ENCODE data around the gene ELMO3.

ELMO3 gene

GRCh38 chr16:67226804-67227566 lies 28.1 kb downstream of the ELMO3 start, which contains the start of gene TMEM208:
TSS of gene TMEM208 (plus strand) at chr16:67227130. CDS start at chr16:67227219, 89 bp downstream.
- DNase-seq = peak; percentile 97

GRCh38 chr16:67227567-67227921 lies 28.6 kb downstream of the ELMO3 start:
- no peak for DNase-seq

DNA sequence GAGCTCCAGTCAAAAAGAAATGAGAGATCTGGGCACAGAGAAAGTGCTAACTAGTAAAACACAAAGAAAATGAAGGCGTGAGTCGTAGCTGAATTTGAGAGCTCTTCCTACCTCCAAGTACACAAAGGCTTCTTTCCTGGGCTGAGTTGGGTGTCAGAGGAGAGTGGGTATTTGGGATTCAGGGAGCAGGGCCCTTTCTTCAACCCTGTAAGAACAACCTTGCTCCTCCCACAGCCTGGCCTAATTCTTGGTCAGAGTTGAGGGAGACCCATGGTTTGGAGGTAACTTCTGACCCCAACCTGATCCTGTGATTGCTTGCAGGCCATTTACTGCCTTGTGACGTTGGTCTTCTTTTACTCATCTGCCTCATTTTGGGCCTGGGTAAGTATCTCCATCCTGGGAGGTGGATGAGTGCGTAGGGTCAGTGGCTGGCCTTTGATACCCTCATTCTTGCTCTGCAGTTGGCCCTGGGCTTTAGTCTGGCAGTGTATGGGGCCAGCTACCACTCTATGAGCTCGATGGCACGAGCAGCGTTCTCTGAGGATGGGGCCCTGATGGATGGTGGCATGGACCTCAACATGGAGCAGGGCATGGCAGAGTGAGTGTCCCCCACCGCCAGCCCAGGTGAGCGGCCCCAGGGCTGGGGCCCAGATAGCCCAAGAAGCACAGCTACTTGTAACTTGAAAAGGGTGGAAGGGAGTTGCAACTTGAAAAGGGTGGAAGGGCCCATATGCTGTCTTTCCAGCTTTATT lies 29.3 kb downstream of the ELMO3 start:
- DNase-seq = no peak

DNA sequence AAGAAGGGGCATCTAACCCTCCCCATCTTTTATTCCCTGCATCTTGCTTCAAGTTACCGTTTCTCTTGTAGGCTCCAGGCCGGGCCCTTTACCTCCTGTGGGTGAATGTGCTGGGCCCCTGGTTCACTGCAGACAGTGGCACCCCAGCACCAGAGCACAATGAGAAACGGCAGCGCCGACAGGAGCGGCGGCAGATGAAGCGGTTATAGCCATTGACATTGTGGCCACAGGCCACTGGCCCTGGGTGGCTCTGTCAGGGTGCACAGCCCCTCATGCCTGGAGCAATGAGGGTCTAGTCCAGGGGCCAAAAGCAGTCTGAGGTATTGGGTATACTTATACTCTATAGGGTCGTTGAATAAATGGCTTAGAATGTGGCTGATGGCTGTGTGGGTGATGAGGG lies 30.0 kb downstream of the ELMO3 start:
- DNase-seq = no peak

- DNase-seq = no peak
Observed at GRCh38 chr16:67229906-67230808, 31.2 kb downstream of the ELMO3 start.

DNA sequence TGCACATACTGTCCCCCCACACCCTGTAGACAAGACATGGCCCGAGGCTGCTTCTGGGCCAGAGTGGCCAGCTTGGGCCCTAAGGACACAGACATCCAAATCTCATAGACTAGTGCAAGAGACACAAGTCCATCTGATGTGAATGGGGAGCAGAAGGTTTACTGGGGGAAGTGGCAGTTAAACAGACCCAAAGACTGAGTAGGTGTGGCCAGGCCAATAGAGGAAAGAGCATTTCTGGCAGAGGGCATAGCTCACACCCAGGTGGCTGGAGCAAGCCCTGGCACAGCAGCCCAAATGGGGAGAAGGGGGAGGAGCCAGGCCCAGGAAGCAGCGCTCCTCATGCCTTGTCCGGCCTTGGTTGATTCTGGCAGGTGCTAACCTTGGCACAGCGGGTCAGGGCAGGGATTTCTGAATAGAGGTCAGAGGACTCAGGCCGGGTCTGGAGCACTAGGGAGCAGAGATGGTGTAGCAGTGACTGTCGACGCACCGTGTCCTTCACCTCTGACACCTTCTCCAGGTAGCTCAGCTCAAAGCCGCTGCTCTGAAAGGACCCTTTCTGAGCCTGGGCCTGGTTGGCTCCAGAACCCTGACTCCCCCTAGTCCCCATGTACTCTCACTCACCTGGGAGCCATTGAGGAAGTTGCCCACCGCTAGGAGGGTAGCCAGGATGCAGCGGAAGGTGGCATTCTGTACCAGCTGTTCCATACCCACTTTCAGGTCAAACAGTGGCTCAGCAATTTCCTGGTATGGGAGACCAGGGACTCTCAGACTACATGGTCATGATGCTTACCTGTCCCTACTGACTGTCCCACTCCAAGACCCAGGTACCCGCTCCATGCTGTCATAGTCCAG lies 32.1 kb downstream of the ELMO3 start:
- DNase-seq = no peak

DNA sequence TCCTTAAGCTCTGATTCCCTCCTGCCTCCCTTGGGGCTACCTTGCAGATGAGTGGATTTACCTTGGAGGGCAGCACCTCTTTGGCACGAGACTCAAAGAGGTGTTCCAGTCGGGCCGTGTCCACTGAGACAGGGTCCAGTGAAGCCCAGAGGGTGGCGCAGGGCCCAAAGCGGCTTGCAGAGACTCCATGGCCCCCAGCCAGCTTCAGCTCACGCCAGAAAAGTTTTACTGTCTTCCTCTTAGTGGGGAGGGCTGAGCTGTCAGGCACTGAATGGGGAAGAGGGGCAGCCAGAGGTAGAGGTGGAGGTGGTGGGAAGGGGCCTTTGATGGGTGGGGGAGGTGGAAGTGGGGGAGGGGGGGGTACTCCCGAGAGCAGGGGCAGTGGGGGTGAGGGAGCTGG lies 34.7 kb downstream of the ELMO3 start:
- DNase-seq = no peak

DNA sequence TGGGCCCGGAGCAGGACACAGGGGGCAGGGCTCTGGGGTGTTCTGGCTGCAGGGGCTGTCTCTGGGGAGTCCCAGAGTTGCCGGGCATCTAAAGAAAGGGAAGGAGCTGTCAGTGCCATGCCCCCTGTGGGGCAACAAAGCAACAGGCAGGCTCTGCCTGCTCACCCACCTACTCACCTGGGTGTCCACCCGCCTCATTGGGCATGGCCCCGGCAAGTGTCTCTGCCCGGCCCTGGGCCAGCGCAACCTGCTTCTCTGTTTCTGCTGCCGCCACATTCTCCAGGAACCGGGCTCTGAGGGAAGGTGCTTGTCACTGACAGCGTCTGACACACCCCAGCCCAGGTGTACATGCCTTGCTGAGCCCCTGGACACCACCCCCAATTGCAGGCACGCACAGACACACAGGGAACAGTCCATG lies 35.3 kb downstream of the ELMO3 start:
- DNase-seq = no peak

GRCh38 chr16:67235816-67236562 lies 37.1 kb downstream of the ELMO3 start:
- DNase-seq = no peak

DNA sequence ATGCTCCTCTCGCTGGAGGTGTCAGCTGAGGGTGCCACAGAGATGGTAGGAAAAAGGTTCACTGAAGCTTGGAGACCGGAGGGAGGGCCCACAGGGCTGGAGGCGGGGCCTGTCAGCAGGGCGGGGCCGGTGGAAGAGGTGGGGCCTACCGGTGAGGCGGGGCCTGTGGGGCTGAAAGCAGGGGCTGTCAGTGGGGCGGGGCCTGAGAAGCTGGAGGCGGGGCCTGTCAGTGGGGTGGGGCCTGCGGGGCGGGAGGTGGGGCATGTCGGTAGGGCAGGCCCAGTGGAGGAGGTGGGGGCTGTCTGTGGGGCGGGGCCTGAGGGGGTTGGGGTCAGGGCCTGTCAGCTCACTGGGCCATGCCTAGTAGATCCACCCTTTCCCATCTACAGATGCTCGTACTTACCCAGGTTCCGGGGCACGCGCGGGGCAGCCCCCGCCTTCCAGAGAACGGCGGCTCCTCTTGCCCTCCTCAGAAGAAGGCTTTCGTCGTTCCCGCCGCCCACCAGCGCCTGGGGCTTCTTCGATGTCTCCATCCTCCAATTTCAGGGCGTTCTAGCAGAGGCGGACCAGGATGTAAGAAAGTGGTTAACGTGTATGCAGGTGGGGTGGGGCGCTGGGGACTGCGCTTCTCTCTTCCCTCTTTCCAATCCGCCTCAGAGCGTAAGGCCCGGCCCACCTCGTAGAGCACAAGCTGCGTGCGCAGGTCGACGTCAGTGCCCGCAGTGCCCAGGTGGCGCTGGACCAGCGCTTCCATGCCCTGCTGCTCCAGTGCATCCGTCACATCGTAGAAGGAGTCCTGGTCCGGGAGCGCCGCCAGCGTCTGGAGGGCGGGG lies 37.8 kb downstream of the ELMO3 start:
- DNase-seq = peak; percentile 68

GRCh38 chr16:67237396-67238277 lies 38.7 kb downstream of the ELMO3 start:
- DNase-seq = no peak

DNA sequence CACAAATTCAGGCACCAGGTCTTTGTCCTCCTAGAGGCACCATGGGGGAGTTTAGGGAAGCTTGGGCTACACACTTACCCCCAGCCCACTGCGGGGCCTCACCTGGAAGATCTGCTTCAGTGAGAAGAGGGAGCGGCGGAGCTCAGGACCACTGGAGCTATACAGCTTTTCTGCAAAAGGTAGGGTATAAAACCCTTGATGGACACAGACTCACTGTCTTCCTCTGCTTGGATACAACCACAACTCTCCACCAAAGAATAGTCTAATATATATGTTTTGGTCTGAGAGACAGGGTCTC lies 39.3 kb downstream of the ELMO3 start:
- DNase-seq = no peak

DNA sequence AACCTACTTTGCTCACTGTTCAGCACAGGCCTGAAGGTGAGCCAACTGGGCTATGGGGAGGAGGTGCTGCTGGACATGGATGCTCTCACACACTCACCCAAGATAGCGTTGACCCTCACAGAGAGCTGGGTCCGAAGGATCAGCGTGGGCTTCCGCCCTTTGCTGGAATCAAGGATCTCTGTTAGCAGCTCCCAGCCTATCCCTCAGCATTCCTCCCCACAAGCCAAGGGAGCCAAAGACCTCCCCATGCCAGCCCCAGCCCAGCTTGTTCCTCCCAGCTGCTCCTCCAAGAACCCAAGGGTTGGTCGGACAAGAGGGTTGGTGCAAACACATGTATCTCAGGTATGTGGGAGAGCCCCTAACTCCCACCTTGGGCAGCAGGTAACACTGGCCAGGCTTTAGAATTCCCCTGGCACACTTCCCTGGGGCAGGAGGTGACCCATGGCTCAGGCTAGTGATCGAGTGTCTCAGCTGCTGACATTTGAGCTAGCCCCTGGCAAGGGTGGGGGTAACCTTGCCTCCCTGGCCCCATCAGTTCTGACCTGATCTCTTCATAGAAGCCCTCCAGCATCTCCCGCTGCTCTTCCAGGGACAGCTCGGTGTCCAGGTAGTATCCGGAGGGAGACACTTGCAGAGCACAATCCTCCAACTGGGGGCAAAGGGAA lies 40.0 kb downstream of the ELMO3 start:
- no peak for DNase-seq

DNA sequence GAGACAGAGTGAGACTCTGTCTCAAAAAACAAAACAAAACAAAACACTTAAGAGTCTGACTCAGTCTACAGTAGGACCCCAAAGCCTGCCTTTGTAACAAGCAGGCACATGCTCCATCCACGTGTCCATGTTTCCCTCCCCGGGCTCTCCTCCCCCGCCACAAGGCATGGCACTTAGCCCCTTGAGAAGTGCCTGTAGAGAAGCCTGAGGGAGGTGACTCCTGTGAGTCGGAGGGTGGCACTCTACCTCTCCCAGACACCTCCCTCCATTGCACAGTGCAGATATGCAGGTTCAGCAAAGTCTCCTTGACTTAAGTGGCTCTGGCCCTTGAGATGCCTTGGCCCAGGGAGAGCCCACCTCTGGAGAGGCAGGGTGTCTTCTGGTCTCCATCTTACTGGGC lies 41.6 kb downstream of the ELMO3 start:
- DNase-seq = no peak

- no peak for DNase-seq
Observed at GRCh38 chr16:67241008-67241900, 42.3 kb downstream of the ELMO3 start.

DNA sequence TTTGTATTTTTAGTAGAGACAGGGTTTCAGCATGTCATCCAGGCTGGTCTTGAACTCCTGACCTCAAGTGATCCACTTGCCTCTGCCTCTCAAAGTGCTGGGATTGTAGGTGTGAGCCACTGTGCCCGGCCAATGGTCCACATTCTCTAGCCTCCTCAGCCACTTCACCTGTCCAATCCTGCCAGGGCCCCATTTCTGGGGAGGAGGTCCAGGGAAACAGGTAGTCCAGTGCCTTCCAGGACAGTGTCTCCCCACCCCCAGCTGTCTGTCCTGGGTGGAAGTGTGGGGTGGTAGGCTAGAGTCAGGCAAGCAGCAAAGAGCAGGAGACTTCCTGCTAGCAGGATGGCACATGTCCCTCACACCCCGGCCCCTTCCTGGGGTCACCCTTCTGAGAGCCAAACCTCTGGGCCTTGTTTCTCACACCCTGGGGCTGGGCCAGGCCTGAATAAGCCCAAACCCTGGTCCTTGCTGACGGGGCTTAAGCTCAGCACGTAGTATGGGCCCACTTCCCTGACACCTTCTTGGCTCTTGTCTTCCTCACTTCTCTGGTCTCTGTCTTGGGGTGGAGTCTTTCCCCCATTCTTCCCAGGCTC lies 43.3 kb downstream of the ELMO3 start:
- no peak for DNase-seq

DNA sequence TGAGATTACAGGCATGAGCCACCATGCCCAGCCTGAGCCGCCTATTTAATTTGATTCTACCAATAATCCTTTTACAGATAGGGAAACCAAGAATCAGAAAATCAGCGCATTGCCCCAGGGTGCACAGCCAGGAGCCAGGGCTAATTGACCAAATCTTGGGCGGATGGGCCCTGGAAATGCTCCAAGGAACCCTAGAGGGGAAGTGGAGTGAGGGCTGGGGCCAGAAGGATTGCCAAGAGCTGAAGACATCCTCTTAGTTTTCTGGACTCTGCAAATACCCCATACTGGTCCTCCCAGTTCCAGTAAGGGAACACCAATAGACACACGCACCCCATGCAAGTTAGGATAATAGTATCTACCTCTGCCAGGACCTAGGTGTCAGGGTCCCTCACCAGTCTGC lies 44.5 kb downstream of the ELMO3 start:
- no peak for DNase-seq

Measured in activated naive CD4-positive, alpha-beta T cell treated with anti-CD3 and anti-CD28 coated beads, Interleukin-2, amount 50 U/mL, for 16 hours (primary cell).